ENCODE measurements around the gene ZDHHC9.

ZDHHC9 gene

GRCh38 chrX:129813662-129814368, 29.9 kb downstream of the ZDHHC9 start:
- no peak for DNase-seq

- no peak for DNase-seq
Measured at GRCh38 chrX:129808829-129809796, 34.6 kb downstream of the ZDHHC9 start.

GRCh38 chrX:129808158-129808828, 35.4 kb downstream of the ZDHHC9 start:
- DNase-seq: no peak

- DNase-seq: no peak
Measured at GRCh38 chrX:129804806-129805205, 38.9 kb downstream of the ZDHHC9 start.

GRCh38 chrX:129802863-129803262, 40.8 kb downstream of the ZDHHC9 start:
- DNase-seq: no peak

- DNase-seq: no peak
Measured at GRCh38 chrX:129800186-129800585, 43.5 kb downstream of the ZDHHC9 start.

GRCh38 chrX:129798888-129799287, 44.8 kb downstream of the ZDHHC9 start:
- DNase-seq: no peak

GRCh38 chrX:129798456-129798855, 45.2 kb downstream of the ZDHHC9 start:
- no peak for DNase-seq

GRCh38 chrX:129797251-129797906, 46.3 kb downstream of the ZDHHC9 start:
- no peak for DNase-seq

GRCh38 chrX:129795584-129795983, 48.1 kb downstream of the ZDHHC9 start:
- no peak for DNase-seq

GRCh38 chrX:129793604-129794191, 50.0 kb downstream of the ZDHHC9 start:
- DNase-seq: no peak

- no peak for DNase-seq
Measured at GRCh38 chrX:129792586-129793291, 50.9 kb downstream of the ZDHHC9 start.

GRCh38 chrX:129791961-129792570, 51.6 kb downstream of the ZDHHC9 start:
- DNase-seq: no peak

GRCh38 chrX:129791336-129791735, 52.4 kb downstream of the ZDHHC9 start:
- DNase-seq: no peak

GRCh38 chrX:129790808-129791207, 52.9 kb downstream of the ZDHHC9 start:
- no peak for DNase-seq

- DNase-seq: no peak
Measured at GRCh38 chrX:129790146-129790545, 53.5 kb downstream of the ZDHHC9 start.

- DNase-seq: no peak
Measured at GRCh38 chrX:129788527-129788926, 55.2 kb downstream of the ZDHHC9 start.

GRCh38 chrX:129787336-129788055, 56.2 kb downstream of the ZDHHC9 start:
- DNase-seq: no peak

- peak in 1 of 2 donors; percentile 46 for DNase-seq
Measured at GRCh38 chrX:129786210-129786651, 57.5 kb downstream of the ZDHHC9 start.

GRCh38 chrX:129785160-129785947, 58.3 kb downstream of the ZDHHC9 start:
- DNase-seq: no peak
